Stomach smooth muscle (tissue), 2 donors: Measurements from ENCODE around the gene CRKL.
"Not testable (repeated sequence)": the region's sequence is repeated elsewhere in the genome, so short reads cannot be mapped to it uniquely, and the experiment has no call there.

Experiments used
- H3K27ac ChIP-seq: one replicate; pipeline ENCODE4 v1.7.0; 2013; ENCODE audit warnings: mild to moderate bottlenecking, low read length, inconsistent platforms
- H3K27me3 ChIP-seq, 2 donors: one replicate each; pipeline ENCODE4 v1.7.0; 2013; ENCODE audit warnings: low read length in 2 of 2; ENCODE audit not compliant: insufficient read depth in 2 of 2, control insufficient read depth in 1 of 2
- H3K36me3 ChIP-seq, 2 donors: one replicate each; pipeline ENCODE4 v1.7.0; 2013; ENCODE audit warnings: low read length in 2 of 2; ENCODE audit not compliant: control insufficient read depth in 2 of 2, insufficient read depth in 2 of 2
- H3K4me1 ChIP-seq: one replicate; pipeline ENCODE4 v1.7.0; 2013; ENCODE audit warnings: low read length; ENCODE audit not compliant: control insufficient read depth, insufficient read depth
- H3K4me3 ChIP-seq, 2 donors: one replicate each; pipeline ENCODE4 v1.7.0; 2013; ENCODE audit warnings: low read length in 2 of 2
- H3K9ac ChIP-seq, 2 donors: one replicate each; pipeline ENCODE4 v1.7.0; 2013; ENCODE audit warnings: low read length in 2 of 2, mild to moderate bottlenecking in 1 of 2
- H3K9me3 ChIP-seq, 2 donors: one replicate each; pipeline ENCODE4 v1.7.0; 2013; ENCODE audit warnings: low read length in 2 of 2; ENCODE audit not compliant: control insufficient read depth in 2 of 2
- donor health status: healthy.
- donor health status: Pancreatic carcinoma.

CRKL gene

GRCh38 chr22:20884454-20884853 lies 32.8 kb upstream of the CRKL start:
- no peak overlapping the region for H3K4me3 ChIP-seq
- peaks cover 32 to 50% of the 10 kb centered on the region in 2 donors for H3K36me3 ChIP-seq
- no peaks in the 10 kb centered on the region for H3K9me3 ChIP-seq
- no peak overlapping the region for H3K9ac ChIP-seq
- H3K4me1 ChIP-seq = peaks cover 6% of the 10 kb centered on the region
- H3K27ac ChIP-seq = no peak overlapping the region
- no peaks in the 10 kb centered on the region for H3K27me3 ChIP-seq

- no peak overlapping the region for H3K27ac ChIP-seq
- H3K4me1 ChIP-seq = peaks cover 6% of the 10 kb centered on the region
- H3K27me3 ChIP-seq = no peaks in the 10 kb centered on the region
- no peak overlapping the region for H3K9ac ChIP-seq
- H3K9me3 ChIP-seq = no peaks in the 10 kb centered on the region
- H3K4me3 ChIP-seq = no peak overlapping the region
- H3K36me3 ChIP-seq = peaks cover 34 to 55% of the 10 kb centered on the region in 2 donors
Measured at GRCh38 chr22:20885017-20885556, 32.1 kb upstream of the CRKL start.

- H3K27me3 ChIP-seq = no peaks in the 10 kb centered on the region
- H3K36me3 ChIP-seq = peaks cover 35 to 54% of the 10 kb centered on the region in 2 donors
- no peaks in the 10 kb centered on the region for H3K9me3 ChIP-seq
- H3K9ac ChIP-seq = peak overlapping the region; percentile 37 to 62
- H3K4me1 ChIP-seq = peaks cover 6% of the 10 kb centered on the region
- H3K4me3 ChIP-seq = no peak overlapping the region
- H3K27ac ChIP-seq = peak overlapping the region; percentile 55
Measured at GRCh38 chr22:20885557-20886323, 31.5 kb upstream of the CRKL start.

- no peaks in the 10 kb centered on the region for H3K9me3 ChIP-seq
- no peak overlapping the region for H3K9ac ChIP-seq
- no peaks in the 10 kb centered on the region for H3K27me3 ChIP-seq
- peaks cover 27 to 38% of the 10 kb centered on the region in 2 donors for H3K36me3 ChIP-seq
- no peak overlapping the region for H3K27ac ChIP-seq
- peaks cover 6% of the 10 kb centered on the region for H3K4me1 ChIP-seq
- H3K4me3 ChIP-seq = no peak overlapping the region
Measured at GRCh38 chr22:20887375-20887774, 29.8 kb upstream of the CRKL start.

GRCh38 chr22:20889025-20889704 lies 28.0 kb upstream of the CRKL start:
- peaks cover 6% of the 10 kb centered on the region for H3K4me1 ChIP-seq

GRCh38 chr22:20889904-20890540 lies 27.2 kb upstream of the CRKL start:
- Histone ChIP-seq H3K27me3 (no peaks in the 10 kb centered on the region), H3K36me3 (peaks cover 22 to 24% of the 10 kb centered on the region in 2 donors), H3K27ac (no peak overlapping the region), H3K9me3 (no peaks in the 10 kb centered on the region), H3K4me1 (peaks cover 6% of the 10 kb centered on the region), H3K9ac (no peak overlapping the region), H3K4me3 (no peak overlapping the region)

More at GRCh38 chr22:20889025-20889704, 28.0 kb upstream of the CRKL start:
- peaks cover 22 to 28% of the 10 kb centered on the region in 2 donors for H3K36me3 ChIP-seq
- H3K9ac ChIP-seq = no peak overlapping the region
- H3K9me3 ChIP-seq = no peaks in the 10 kb centered on the region
- no peak overlapping the region for H3K4me3 ChIP-seq
- H3K27me3 ChIP-seq = no peaks in the 10 kb centered on the region
- H3K27ac ChIP-seq = no peak overlapping the region

GRCh38 chr22:20890975-20891374 lies 26.2 kb upstream of the CRKL start:
- H3K9me3 ChIP-seq = no peaks in the 10 kb centered on the region
- no peaks in the 10 kb centered on the region for H3K4me1 ChIP-seq
- H3K36me3 ChIP-seq = peaks cover 22 to 24% of the 10 kb centered on the region in 2 donors
- no peak overlapping the region for H3K4me3 ChIP-seq
- H3K9ac ChIP-seq = no peak overlapping the region
- H3K27me3 ChIP-seq = no peaks in the 10 kb centered on the region
- H3K27ac ChIP-seq = no peak overlapping the region

- not testable (repeated sequence) for H3K36me3 ChIP-seq, H3K4me3 ChIP-seq, H3K9ac ChIP-seq, H3K4me1 ChIP-seq, H3K27me3 ChIP-seq, H3K27ac ChIP-seq, H3K9me3 ChIP-seq
Measured at GRCh38 chr22:20897737-20898136, 19.5 kb upstream of the CRKL start.

GRCh38 chr22:20899827-20900423 lies 17.3 kb upstream of the CRKL start:
- no peaks in the 10 kb centered on the region for H3K9me3 ChIP-seq
- H3K9ac ChIP-seq = no peak overlapping the region
- H3K36me3 ChIP-seq = no peaks in the 10 kb centered on the region
- no peak overlapping the region for H3K4me3 ChIP-seq
- no peak overlapping the region for H3K27ac ChIP-seq
- H3K27me3 ChIP-seq = no peaks in the 10 kb centered on the region
- H3K4me1 ChIP-seq = no peaks in the 10 kb centered on the region
